Sigmoid colon (tissue), 7 donors: ENCODE data around the gene C15orf61. TPM values are rescaled to one million over a fixed set of nuclear protein-coding genes. Genes with fewer than 3 reads are reported as not detected.

Experiments
- DNase-seq: peaks from one replicate; pipeline ENCODE4 v3.0.0-alpha.2; 2019
- H3K27ac ChIP-seq, 4 donors: fragments of 200-600 bp; sonication (generic); one replicate each; pipeline ENCODE4 v1.5.1; 2016 to 2019; ENCODE audit warnings: mild to moderate bottlenecking in 1 of 4
- H3K27me3 ChIP-seq, 3 donors: fragments of 200-600 bp; sonication (generic); one replicate each; pipeline ENCODE4 v1.5.1; 2019; ENCODE audit warnings: mild to moderate bottlenecking in 1 of 3
- H3K36me3 ChIP-seq, 4 donors: fragments of 200-600 bp; sonication (generic); one replicate each; pipeline ENCODE4 v1.5.1; 2016 to 2019
- H3K4me1 ChIP-seq, 4 donors: fragments of 200-600 bp; sonication (generic); one replicate each; pipeline ENCODE4 v1.5.1; 2017 to 2019
- H3K4me3 ChIP-seq, 4 donors: fragments of 200-600 bp; sonication (generic); one replicate each; pipeline ENCODE4 v1.5.1; 2017 to 2019; ENCODE audit warnings: mild to moderate bottlenecking in 2 of 4, moderate library complexity in 1 of 4
- H3K9me3 ChIP-seq, 4 donors: fragments of 200-600 bp in 3 of 4; sonication (generic) in 3 of 4; one replicate each; pipeline versions ENCODE4 v1.5.1 to v1.6.1; 2013 to 2019
- CTCF ChIP-seq, 4 experiments: fragments of 450-650 bp in 3 of 4; fragments of 200-600 bp in 1 of 4; IDR thresholded peaks; one replicate each; pipeline ENCODE4 v1.5.1; 2016 to 2019; ENCODE audit warnings: antibody characterized with exemption in 4 of 4, mild to moderate bottlenecking in 3 of 4, moderate library complexity in 2 of 4
- EP300 ChIP-seq, 4 donors: sonication (generic); formaldehyde crosslinking; IDR thresholded peaks; one replicate each; pipeline ENCODE4 v1.6.1; 2017; ENCODE audit warnings: antibody characterized with exemption in 4 of 4
- POLR2A ChIP-seq, 2 donors: fragments of 450-650 bp; IDR thresholded peaks; one replicate each; pipeline ENCODE4 v1.6.1; 2016; ENCODE audit warnings: antibody characterized with exemption in 2 of 2, mild to moderate bottlenecking in 2 of 2, moderate library complexity in 2 of 2
- POLR2AphosphoS5 ChIP-seq, 4 donors: sonication (generic); formaldehyde crosslinking; IDR thresholded peaks; one replicate each; pipeline ENCODE4 v1.6.1; 2017; ENCODE audit warnings: antibody characterized with exemption in 4 of 4
- WGBS, 2 donors: extraction: QIAGEN DNeasy Blood & Tissue Kit; methylation state at CpG; one replicate each; pipeline ENCODE4 v1.1.7; 2013; 5-methylcytosine and 5-hydroxymethylcytosine counted together
- intact Hi-C: fragments of 100-400 bp; cut with DNase I; formaldehyde crosslinking; loops from one replicate; pipeline ENCODE4 v1.15.1; 2023
- polyA plus RNA-seq, 3 donors: library from polyadenylated mRNA; stranded (reverse); fragments of 200-250 nt; gene quantifications; one replicate each; pipeline ENCODE4 v1.2.3, GENCODE V29; 2013
- total RNA-seq, 4 donors: library from RNA; depleted of rRNA; stranded (reverse); fragments of >200 nt; gene quantifications; one replicate each; pipeline ENCODE4 v1.1.0, GENCODE V29; 2016
- donor health status: healthy with polysubstance abuse.
- donor health status: Bipolar disorder and iron deficiency.
- donor health status: healthy.

C15orf61 gene
- total and polyA plus RNA-seq, 7 donors, result 1.8 to 8.6 (median 4.8) TPM

GRCh38 chr15:67579164-67579563 is 58.2 kb downstream of the C15orf61 start:
- Histone ChIP-seq H3K36me3 (no peaks in the 10 kb centered on the region), H3K27me3 (no peaks in the 10 kb centered on the region), H3K4me3 (no peak overlapping the region), H3K4me1 (no peaks in the 10 kb centered on the region), H3K27ac (no peak overlapping the region), H3K9me3 (no peaks in the 10 kb centered on the region)
- WGBS, 2 donors, result 95 to 97% methylated on average over 5 of the region's 5 CpGs
- DNase-seq, result no peak
- intact Hi-C loops, result no loop called here
- TF ChIP-seq POLR2A (IDR thresholded peaks at IDR 0.05) (no peak), CTCF (IDR thresholded peaks at IDR 0.05) (no peak), EP300 (IDR thresholded peaks at IDR 0.05) (no peak), POLR2AphosphoS5 (IDR thresholded peaks at IDR 0.05) (no peak)

Other genes with a start within 250 kb of the C15orf61 start
- 10 to 100 TPM; 13.2 to 19.4 (median 15.7) TPM for gene MAP2K5, start 21.6 kb downstream of the C15orf61 start, total RNA-seq
- gene MAP2K5, start 21.6 kb downstream of the C15orf61 start, polyA plus RNA-seq, result 10 to 100 TPM; 11.3 to 16.2 (median 13.2) TPM